HG03520 (cell line): ENCODE data around the gene GTF2A1L.
"Not testable (repeated sequence)": the region's sequence is repeated elsewhere in the genome, so short reads cannot be mapped to it uniquely, and the experiment has no call there.

Experiments
- ATAC-seq: cut with Tn5 transposase; IDR thresholded peaks from one replicate; pipeline ENCODE4 v1.9.1; 2021; ENCODE audit warnings: mild to moderate bottlenecking, moderate library complexity; ENCODE audit not compliant: unreplicated experiment

Gene GTF2A1L

DNA sequence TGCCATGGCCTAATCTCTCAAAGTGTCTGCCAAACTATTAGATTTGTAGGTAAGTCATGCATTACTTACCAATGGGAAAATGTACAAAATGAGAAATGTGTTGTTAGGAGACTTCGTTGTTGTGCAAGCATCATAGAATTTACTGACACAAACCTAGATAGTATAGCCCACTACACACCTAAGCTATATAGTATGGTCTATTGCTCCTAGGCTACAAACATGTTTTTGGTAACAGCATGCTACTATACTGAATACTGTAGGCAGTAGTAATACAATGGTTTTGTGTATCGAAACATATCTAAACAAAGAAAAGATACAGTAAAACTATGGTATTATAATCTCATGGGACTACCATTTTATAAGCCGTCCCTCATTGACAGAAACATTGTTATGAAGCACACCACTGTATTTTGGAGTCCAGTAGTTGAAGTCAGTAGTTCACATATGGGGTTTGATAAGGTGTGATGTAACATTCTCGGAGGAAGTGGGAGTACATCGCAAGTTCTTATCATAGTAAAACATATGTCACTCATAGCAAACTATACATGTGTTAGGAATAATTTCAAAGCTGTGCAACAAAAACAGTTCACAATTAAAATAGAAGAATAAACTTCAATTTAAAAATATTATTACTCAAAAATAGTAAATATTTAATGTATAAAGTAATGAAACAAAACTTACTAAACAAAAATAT lies 12.0 kb upstream of the GTF2A1L start:
- no peak for ATAC-seq

DNA sequence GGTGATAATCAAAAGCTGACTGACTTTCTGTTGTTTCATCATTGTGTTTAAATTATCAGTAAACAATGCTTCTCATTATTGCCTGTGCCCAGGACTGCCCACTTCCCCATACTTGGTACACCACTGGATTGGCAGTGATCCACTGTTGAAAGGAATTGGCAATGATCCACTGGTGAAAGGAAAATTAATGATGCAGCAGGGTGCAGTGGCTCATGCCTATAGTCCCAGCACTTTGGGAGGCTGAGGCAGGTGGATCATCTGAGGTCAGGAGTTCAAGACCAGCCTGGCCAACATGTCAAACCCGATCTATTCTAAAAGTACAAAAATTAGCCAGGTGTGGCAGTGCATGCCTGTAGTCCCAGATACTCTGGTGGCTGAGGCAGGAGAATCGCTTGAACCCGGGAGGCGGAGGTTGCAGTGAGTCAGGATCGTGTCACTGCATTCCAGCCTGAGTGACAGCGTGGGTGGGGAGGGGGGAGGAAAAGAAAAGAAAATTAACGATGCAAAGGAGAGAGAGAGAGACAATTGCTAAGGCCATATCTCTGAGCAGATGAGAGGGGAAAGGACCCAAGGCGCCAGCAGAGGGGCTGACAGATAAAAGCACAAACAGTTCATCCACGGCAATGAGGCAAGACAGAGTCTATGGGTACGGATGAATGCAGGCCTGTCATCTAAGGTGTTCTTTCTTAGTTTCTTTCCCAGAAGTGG lies 10.2 kb upstream of the GTF2A1L start:
- no peak for ATAC-seq

DNA sequence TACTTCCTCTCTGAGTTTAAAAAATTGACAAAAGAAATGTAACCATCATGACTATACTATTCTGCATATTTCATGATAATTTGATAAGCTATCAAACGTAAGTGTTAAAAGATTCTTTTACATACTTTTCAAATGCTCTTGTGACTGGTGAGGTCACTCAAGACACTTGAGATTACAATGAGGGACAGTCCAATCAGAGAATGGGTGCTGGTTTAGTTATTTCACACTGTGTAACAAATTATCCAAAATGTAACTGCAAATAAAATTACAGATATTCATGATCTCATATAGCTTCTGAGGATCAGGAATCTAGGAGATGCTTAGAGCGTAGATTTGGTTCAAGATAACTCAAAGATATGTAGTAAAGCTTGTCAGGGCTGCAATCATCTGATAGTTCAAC lies 4.4 kb upstream of the GTF2A1L start:
- ATAC-seq, result no peak

DNA sequence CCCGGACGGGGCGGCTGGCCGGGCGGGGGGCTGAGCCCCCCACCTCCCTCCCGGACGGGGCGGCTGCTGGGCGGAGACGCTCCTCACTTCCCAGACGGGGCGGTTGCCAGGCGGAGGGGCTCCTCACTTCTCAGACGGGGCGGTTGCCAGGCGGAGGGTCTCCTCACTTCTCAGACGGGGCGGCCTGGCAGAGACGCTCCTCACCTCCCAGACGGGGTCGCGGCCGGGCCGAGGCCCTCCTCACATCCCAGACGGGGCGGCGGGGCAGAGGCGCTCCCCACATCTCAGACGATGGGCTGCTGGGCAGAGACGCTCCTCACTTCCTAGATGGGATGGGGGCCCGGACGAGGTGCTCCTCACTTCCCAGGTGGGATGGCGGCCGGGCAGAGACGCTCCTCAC lies 3.1 kb upstream of the GTF2A1L start:
- ATAC-seq, result not testable (repeated sequence)

DNA sequence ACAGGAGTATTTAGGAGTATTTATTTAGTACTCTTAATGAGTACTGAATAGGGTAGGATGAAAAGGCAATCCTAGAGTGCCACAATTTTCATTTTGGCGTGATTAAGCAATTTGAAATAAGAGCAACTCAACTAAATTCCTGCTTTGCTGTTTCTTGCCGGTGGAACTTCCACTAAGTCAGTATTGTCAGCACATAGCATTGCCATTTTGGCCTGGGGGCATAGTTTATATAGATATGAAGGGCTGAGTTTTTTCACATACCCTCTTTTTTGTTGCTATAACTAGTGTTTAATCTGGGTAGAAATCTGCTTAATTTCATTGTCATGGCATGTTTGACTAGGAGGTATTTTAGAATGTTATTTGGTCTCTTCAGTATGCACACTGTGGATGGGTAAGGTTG lies 1.9 kb downstream of the GTF2A1L start:
- no peak for ATAC-seq

DNA sequence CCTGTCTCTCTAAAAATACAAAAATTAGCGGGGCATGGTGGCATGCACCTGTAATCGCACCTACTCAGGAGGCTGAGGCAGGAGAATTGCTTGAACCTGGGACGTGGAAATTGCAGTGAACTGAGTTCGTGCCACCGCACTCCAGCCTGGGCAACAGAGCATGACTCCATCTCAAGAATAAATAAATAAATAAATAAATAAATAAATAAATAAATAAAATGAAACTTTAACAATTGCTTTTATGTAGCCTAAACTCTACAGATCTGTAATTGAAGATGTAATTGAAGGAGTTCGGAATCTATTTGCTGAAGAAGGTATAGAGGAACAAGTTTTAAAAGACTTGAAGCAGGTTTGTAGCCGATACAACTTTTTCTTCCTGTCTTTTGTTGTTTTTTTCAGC lies 2.9 kb downstream of the GTF2A1L start:
- no peak for ATAC-seq

DNA sequence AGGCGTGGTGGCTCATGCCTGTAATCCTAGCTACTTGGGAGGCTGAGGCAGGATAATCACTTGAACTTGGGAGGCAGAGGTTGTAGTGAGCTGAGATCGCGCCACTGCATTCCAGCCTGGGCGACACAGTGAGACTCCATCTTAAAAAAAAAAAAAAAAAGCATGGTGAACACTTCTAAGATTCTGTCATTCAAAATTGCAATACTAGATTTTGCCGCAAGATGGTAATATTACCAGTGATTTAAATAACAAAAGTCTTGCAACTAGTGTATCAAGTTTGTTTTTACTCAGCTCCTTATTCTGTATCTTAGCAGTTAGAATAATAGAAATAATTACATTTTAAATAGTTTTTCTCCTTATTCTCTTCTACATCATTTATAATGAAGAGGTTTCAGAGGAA lies 5.0 kb downstream of the GTF2A1L start:
- ATAC-seq, result not testable (repeated sequence)

DNA sequence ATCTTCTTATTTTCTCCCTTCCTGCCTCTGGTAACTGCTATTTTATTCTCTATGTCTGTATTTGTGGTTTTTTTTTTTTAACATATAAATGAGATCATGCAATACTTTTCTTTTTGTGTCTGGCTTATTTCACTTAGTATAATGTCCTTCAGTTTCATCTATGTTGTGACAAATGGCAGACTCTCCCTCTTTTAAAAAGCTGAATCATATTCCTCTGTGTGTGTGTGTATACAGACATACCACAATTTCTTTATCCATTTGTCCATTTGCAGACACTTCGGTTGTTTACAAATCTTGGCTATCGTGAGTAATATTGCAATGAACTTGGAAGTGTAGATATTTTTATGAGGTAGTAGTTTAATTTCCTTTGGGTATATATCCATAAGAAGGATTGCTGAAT lies 7.0 kb downstream of the GTF2A1L start:
- no peak for ATAC-seq

DNA sequence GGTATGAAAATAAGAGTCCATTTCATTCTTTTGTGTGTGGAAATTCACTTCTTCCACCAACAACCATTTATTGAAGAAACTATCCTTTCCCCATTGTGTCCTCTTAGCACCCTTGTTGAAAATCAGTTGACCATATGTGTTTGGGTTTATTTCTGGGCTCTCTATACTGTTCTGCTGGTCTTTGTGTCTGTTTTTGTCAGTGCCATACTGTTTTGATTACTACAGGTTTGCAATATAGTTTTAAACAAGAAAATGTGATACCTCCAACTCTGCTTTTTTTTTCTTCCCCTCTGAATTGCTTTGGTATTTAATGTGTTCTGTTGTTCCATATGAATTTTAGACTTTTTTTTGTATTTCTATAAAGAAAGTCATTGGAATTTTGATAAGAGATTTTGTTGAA lies 8.4 kb downstream of the GTF2A1L start:
- ATAC-seq, result no peak

DNA sequence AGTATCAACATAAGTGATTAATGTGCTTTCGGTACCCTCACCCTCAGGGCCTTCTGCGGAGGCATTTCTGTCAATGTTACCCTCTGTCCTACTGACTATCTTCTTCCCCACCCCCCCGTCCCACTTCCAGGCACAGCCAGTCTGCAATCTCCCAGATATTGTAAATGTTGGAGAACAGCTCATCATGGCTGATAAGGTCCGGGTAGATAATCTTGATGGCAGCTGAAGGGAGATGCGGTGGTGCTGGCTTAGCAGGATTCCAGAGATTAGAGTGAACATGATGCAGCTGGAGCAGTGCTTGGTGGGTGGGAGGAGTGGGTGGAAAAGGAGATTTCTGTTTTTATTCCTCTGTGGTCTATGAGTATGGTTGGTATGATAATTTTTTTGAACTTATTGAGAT lies 15.5 kb downstream of the GTF2A1L start:
- ATAC-seq, result no peak

DNA sequence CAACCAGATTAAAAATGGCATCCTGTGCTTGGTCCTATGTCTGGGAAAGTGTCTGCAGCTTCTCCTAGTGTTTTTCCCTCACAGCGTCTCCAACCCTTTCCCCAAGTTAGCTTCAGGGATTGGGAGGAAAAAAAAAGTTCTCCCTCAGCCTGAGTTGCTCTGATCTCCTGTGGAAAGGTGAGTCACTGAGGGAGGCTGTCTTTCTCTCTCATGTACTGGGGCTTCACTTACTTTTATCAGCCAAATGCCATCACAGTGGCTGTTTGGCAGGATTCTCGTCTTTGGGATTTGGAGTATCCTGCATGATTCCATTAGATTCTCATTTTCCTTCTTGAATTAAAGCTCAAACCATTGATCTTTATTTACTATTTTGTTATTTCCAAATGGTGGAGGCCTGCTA lies 18.1 kb downstream of the GTF2A1L start:
- no peak for ATAC-seq

DNA sequence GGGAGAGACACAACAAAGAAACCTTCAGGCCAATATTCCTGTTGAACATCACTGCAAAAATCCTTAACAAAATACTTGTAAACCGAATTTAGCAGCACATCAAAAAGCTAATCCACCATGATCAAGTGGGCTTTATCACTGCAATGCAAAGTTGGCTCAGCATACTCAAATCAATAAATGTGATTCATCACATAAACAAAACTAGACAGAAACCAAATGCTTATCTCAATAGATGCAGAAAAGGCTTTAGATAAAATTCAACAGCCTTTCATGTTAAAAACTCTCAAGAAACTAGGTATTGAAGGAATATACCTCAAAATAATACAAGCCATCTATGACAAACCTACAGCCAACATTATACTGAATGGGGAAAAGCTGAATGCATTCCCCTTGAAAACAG lies 20.6 kb downstream of the GTF2A1L start:
- ATAC-seq, result no peak

DNA sequence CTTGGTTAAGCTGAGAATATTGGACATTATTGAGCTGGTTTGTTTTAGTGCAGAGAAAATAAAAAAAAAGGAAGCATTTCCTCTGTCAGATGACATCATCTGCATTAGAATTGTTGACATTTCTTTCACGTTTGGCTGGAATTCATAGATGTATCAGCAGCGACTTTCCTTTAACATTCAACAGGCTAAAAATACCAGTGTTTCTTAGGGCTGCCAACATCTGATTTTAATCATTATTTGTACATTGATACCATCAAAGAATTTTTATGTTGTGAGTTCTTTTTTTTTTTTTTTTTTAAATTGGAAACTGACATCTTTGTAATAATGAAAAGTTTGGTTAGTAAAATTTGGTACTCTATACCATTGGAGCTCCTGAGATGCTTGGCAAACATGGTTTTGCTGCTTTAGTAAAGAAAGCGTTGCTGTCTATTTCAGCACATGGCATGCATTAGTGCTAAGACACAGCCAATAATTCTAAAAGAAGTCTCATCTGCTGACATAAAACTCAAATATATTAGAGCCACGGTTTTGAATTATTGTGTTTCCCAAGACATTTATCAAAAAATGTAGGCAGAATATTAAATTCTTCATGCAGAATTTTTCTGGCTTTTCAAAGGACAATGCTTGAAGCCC lies 33.6 kb downstream of the GTF2A1L start:
- ATAC-seq, result no peak

DNA sequence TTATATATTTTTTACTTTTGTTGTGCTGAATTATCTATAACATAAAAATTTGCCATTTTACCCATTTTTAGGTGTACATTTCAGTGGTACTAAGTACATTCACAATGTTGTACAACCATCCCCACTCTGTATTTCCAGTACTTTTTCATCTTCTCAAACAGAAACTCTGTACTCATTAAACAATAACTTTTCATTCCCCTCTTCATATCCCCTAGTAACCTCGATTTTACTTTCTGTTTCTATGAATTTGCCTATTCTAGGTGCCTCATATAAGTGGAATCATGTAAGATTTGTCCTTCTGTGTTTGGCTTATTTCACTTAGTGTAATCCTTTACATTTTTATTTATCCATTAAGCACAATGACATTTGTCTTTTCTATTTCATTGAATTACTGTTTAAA lies 51.3 kb downstream of the GTF2A1L start:
- no peak for ATAC-seq

DNA sequence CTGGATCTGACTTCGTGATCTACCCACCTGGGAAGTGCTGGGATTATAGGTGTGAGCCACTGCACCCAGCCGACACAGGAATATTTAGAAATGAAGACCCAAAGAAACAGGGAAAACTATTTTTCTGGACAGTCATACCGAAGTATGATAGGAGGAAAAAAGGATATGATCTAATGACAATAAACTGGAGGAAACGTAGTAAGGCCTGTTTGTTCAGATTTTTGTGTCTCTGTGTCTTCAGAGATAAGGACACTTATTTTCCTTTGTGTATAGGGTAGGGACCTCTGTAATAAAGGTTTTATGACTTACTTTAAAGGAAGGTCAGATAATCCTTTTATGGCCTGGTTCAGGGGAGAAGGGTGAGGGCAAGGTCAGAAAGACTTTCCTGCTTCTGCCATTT lies 55.9 kb downstream of the GTF2A1L start:
- ATAC-seq, result no peak

DNA sequence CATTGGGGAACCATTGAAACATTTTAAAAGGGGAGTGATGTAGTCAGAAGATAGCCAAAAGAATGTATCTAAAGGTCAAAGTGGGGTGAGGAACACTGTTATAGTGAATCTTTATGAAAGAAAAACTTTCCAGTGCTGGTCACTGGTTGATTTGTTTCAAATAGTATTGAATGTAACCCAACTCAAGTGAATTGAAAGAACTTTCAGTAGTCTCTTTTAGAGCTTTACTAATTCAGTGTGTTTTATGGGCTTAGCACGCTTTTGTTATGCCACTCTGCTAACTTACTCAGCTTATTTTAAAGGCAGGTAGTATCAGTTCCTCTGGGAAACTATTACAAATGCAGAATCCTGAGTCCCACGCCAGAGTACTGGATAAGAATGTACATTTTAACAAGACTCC lies 57.3 kb downstream of the GTF2A1L start:
- ATAC-seq, result no peak

DNA sequence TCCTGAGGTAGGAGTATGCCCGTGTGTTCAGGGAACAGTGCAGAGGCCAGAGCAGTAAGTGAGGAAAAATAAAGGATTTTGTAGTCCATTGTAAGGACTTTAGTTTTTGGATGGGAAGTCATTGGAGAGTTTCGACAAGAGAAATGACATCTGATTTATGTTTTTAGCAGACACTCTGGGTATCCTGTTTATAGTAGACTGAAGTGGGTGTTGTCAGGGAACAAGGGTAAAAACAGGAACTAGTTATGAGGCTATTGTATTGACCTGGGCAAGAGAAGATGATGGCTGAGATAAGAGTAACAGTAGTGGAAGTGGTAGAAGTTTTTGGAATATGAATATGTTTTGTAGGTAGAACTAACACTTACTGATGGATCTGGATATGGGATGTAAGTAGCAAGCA lies 59.8 kb downstream of the GTF2A1L start:
- ATAC-seq, result no peak

DNA sequence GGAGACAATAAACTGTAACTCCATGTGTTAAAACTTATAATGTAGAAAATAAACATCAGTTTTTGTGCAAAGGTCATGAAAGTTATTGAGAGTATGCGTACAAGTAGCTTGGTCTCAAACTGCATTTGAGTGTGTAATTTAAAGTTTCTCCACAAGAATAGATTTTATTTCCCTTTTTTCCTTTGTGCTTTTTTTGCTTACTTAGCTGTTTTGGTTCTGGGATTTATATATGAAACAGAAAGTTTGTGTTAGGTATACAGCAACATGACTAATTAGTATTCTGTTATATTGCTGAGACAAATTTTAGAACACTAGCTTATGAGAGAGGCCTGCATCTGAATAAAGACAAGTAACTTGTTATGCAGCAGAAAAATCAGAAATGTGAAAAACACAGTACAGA lies 67.5 kb downstream of the GTF2A1L start:
- ATAC-seq, result no peak

DNA sequence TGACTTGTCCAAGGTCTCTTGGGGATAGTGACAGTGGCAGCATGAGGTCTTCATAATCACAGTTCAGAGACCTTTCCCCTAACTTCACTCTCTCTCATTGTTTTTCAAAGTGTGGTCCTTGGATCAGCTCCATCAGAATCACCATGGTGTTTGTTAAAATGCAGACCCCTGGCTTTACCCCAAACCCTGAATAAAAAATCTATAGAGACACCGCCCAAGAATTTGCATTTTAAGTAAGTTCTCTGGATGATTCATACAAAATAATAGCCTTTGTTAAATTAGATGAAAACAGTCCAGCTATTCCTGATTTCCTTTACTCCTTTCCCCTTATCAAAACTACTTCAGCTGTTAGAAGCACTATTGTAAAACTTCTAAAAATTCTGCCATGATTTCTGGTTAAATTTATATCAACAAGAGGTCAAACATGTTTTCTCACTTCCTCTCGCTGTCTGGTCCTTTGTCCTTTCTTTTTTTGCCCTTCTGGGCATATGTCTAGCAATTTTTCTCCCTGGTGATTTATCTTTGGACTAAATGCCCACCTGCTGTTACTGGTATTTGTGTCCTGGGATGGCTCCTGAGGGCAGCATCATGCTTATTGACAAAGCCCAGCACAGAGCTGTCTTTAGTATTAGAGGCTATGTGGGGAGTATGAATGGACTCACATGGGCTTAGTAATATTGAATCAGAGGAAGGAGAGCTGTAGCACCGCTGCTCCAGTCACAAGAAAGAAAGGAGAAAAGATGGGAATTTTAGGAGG lies 74.5 kb downstream of the GTF2A1L start:
- ATAC-seq, result no peak

DNA sequence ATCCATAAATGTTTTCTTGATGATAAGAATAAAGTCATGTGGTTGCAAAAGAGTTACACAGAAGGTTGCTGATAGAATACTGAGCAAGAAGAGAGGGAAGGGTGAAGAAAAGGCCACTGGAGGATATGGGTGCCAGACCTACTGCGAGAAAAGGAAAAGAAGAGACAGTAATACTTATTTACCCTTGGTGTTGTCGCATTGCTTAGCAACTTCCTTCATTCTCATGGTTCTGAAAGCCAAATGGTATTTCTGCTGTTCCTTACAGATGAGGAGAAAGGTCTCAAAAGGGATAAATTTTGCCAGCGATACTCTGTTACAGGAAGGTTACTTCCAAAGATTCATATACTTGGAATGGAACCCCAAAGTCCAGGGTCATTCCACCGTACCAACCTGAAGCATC lies 75.4 kb downstream of the GTF2A1L start:
- ATAC-seq, result no peak

DNA sequence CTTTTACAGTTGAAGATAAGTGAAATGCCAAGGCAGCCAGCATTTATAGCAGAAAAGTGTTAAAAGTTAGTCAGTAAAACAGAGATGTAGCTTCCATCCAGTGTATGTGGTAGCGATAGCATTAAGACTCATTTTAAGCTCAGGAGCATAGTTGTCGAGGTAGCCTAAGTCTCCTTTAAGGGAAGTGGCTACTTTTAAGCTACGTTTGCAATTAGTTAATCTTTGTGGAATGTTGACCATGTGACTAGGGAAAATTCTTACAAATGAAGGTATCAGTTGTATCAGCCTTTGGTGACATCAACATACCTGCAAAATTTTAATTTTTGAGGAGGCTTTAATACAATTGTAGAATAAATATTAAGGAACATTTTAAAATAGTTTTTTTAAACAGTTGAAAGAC lies 76.0 kb downstream of the GTF2A1L start:
- ATAC-seq, result no peak

DNA sequence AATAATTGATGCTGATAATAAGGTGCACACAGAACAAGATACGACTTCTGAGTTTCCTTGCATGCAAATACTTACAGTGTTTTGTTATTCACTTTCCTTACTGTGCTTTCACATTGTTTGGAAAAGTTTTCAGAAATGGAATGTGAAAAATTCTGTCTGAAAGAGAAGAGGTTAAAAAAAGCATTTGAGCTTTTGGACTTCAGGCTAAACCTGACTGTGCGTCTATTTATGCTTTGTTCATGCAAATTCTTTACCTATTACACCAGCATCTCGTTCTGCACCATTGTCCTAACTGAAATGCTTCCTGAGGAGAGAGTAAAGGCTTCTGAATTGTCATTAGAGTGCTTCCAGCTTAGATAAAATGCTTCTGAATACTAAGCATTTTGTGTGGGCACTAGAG lies 76.5 kb downstream of the GTF2A1L start:
- ATAC-seq, result no peak
